Sciatic nerve (tissue), 2 donors: ENCODE data around the gene ENOX1. TPM values are rescaled to one million over a fixed set of nuclear protein-coding genes. Genes with fewer than 3 reads are reported as not detected.
"Not testable (repeated sequence)": the region's sequence is repeated elsewhere in the genome, so short reads cannot be mapped to it uniquely, and the experiment has no call there.

Experiments
- ATAC-seq: fragments of 200-7000 bp; cut with Tn5 transposase; one replicate; pipeline ENCODE4 v1.9.1; 2020; ENCODE audit warnings: mild to moderate bottlenecking, moderate library complexity
- DNase-seq: peaks from one replicate; pipeline ENCODE4 v3.0.0-alpha.2; 2020; ENCODE audit warnings: low spot score
- intact Hi-C: fragments of 100-400 bp; cut with DNase I; formaldehyde crosslinking; loops from one replicate; pipeline ENCODE4 v1.14.2; 2022
- total RNA-seq: library from RNA; stranded (reverse); fragmentation: NEBNext Ultra II Directional; extraction: Animal tissue kit (Norgen Biotek cat#: 25700); gene quantifications from one replicate; pipeline ENCODE4 v1.2.1, GENCODE V29; 2021
- donor health status: DM: no; HTN: no; CAD: no.
- donor health status: DM: no; HTN: no; CAD: no.

The ENOX1 gene
- total RNA-seq, 1 donor from 2014 or later = 4.3 TPM

DNA sequence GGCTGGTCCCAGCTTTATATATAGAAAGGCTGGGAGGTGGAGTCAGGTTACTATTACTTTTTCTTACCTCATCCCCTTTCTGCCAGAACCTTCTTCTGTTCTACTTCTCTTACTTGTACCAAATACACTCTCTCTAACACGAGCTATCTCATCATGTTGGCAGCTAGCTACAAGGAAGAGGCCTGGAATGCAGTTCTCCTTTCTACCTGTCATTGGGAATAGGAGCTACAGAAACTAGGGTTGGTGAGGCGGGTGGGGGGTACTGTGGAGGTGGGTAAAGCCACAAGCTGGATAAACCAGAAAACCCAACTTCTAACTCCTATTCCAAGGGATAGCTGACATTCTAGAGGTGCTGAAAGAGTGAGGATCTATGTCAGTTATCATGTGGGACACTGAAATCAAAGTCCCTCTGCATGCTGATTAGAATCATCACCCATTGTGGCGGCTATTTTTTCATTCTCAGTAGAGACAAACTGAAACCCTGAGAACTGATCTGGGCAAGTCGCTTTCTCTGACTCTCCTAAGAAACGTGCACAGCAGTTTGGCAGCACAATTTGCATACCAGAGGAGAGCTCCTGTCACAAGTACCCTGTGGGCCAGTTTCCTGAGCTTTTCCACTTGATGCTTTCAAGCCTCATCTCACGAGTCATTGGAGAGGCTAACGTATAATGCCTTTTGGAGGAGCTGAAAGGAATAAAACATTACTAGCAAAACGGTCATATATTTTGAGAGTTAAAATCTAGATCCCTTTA is 358.1 kb downstream of the ENOX1 start:
- no peak for DNase-seq
- ATAC-seq = no peak
- intact Hi-C loops = no loop called here

DNA sequence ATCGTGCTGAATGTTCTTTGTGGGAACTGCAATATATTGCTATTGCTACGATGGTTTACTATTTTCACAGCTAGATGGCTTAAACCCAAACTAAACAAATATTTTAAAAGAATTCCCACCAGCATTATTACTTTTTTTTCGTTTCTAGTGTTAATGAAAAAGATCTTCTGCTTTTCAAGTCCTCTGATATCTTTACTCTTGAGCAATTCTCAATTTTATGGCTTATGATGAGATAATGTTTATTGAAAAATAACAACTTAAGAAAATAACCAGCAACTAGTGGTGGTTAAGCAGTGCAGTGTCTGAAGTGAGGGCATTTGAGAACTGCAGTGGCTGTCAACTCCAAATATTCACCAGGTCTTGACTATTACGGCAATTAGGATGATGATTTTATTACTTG is 360.4 kb downstream of the ENOX1 start:
- ATAC-seq = no peak
- intact Hi-C loops = no loop called here
- DNase-seq = no peak

DNA sequence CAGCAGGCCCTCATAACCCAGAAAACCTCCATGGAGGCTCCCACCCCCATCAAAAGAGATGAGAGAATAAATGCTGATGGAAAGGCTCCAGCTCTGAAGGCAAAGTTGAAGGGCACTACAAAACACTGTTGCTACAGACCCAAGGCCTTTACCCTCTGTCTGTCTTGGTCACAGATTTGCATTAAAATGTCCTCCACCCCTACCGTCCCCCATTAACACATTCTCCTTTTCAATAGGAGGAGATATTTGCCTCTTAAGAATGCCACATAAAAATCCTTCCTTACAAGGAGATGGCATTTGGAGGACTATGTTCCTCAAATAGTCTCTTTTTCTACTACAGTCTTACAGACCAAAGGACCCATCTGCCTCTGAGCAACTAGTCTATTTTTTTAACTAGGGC is 361.5 kb downstream of the ENOX1 start:
- ATAC-seq = no peak
- intact Hi-C loops = no loop called here
- no peak for DNase-seq

DNA sequence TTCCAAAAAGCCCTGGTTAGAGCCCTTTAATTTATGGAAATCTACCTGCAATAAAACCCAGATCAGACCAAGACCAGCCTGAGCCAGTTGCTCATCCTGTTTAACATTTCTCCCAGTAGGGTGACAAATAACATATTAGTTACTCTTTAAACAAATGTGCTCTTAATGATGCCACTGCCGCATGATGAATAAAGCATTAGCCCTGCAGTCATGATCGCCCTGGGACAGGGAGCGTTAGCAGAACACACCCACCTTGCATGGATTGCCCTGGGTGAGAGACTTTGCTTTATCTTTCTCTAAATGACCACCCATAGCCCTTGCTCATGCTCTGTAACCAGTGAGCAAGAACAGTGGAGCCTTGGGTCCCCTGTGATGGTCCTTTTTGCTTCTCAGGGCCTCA is 362.4 kb downstream of the ENOX1 start:
- intact Hi-C loops = no loop called here
- no peak for DNase-seq
- ATAC-seq = no peak

DNA sequence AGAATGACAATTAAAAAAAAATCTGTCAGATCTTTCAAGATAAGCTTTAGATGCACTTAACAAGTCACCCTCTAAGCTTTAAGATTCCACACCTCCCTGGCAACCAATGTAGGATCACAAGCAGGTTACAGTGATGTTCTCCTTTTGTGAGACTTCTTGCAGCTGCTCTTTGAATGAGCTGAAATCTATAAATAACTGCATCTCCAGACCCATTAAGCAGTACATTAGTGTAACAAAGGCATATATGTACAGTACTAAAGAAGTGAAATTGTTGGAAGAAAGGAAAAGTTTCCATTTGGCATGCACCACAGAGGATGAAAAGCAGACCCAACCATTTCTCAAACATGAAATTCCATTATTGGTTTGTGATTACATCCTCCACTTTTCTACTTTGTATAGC is 364.7 kb downstream of the ENOX1 start:
- ATAC-seq (no peak), DNase-seq (no peak)
- intact Hi-C loops = no loop called here

DNA sequence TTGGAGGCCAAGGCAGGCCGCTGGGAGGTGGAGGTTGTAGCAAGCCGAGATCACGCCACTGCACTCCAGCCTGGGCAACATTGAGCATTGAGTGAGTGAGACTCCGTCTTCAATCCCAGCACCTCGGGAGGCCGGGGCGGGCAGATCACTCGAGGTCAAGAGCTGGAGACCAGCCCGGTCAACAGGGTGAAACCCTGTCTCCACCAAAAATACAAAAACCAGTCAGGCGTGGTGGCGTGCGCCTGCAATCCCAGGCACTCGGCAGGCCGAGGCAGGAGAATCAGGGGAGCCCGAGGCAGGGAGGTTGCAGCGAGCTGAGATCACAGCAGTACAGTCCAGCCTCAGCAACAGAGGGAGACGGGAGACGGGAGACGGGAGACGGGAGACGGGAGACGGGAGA is 369.9 kb downstream of the ENOX1 start:
- ATAC-seq = not testable (repeated sequence)

DNA sequence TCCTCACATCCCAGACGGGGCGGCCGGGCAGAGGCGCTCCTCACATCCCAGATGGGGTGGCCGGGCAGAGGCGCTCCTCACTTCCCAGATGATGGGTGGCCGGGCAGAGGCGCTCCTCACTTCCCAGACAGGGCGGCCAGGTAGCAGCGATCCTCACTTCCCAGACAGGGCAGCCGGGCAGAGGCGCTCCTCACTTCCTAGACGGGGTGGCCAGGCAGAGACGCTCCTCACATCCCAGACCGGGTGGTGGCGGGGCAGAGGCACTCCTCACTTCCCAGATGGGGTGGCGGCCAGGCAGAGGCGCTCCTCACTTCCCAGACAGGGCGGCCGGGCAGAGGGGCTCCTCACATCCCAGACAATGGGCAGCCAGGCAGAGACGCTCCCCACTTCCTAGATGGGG is 370.4 kb downstream of the ENOX1 start:
- DNase-seq, intact Hi-C loops, ATAC-seq: not testable (repeated sequence)

More for the DNA sequence above, 369.9 kb downstream of the ENOX1 start:
- DNase-seq, intact Hi-C loops: not testable (repeated sequence)

DNA sequence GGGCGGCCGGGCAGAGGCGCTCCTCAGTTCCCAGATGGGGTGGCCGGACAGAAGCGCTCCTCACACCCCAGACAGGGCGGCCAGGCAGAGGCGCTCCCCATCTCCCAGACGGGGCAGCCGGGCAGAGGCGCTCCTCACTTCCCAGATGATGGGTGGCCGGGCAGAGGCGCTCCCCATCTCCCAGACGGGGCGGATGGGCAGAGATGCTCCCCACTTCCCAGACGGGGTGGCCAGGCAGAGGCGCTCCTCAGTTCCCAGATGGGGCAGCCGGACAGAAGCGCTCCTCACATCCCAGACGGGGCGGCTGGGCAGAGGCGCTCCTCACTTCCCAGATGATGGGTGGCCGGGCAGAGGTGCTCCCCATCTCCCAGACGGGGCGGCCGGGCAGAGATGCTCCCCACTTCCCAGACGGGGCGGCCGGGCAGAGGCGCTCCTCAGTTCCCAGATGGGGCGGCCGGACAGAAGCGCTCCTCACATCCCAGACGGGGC is 370.8 kb downstream of the ENOX1 start:
- intact Hi-C loops, ATAC-seq, DNase-seq: not testable (repeated sequence)

DNA sequence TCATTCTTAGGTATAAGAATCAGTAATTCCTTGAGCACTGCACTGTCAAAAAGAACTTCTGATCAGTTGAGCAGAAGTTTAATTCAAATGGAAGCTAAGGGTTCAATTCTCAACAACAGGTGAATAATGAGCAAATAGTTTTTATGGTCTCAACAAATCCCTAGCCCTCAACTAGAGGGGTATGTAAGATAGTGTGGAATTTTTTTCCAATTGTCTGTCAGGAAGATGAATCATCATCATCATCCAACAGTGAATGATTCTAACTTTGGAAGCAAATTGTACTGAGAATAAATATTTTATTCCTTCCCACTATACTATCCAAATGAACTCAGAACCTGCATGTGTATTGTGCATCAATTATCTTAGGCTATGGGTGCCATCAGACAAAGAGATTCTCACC is 372.7 kb downstream of the ENOX1 start:
- no peak for DNase-seq
- ATAC-seq = no peak
- intact Hi-C loops = no loop called here

DNA sequence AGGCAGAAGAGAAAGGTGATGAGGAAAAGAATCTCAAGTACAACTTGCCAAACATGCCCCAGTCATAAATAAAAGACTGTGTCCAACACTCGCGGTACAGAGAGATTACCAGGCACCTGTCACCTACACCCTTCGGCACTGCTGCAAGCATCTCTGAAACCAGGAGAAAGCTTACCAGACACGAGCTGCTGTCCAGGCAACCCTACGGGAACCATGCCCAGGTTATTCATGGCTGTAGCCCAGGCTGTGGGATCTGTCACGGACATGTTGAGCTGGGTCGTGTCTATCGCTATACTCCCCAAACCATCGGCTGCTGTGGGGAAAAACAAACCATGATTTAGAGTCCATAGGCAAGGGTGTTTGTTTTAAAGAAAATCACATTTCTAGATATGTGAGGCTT is 375.0 kb downstream of the ENOX1 start:
- ATAC-seq = no peak
- DNase-seq = no peak
- intact Hi-C loops = no loop called here

DNA sequence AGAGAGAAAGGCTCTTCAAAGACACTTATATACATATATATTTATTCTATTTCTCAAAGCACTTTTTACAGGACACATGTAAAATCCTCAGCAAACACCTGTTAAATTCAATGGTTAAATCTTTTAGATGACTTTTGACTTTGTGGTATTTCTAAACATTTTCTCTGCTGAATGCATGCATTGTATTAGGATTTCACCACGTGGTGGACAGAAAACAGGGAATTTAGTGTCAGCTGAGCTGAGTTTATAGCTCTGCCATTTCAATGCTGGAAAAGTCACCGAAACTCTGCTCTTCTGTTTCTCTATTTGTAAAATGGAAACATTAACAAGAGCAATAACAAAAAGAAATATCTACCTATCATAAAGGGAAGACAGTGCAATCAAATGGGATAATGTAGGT is 375.6 kb downstream of the ENOX1 start:
- no peak for ATAC-seq
- DNase-seq = no peak
- intact Hi-C loops = no loop called here

DNA sequence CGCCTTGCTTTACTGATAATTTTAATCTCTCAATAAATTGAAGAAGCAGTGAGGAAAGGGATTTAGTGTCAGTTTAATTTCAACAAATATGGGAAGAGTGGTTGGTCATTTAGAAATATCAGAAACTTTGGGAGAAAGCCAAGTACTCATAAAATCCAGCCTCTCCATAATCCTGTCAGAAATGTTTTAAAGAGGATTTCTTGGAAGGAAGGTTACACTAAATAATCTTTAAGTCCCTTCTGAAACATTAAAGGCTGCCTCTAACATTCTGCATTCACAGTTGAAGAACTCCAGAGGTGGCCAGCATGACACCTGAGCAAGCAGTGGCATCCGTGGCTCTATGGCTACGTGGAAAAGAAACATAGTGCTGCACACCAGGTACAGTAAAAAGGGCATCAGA is 378.5 kb downstream of the ENOX1 start:
- no peak for ATAC-seq
- DNase-seq = no peak
- intact Hi-C loops = no loop called here

DNA sequence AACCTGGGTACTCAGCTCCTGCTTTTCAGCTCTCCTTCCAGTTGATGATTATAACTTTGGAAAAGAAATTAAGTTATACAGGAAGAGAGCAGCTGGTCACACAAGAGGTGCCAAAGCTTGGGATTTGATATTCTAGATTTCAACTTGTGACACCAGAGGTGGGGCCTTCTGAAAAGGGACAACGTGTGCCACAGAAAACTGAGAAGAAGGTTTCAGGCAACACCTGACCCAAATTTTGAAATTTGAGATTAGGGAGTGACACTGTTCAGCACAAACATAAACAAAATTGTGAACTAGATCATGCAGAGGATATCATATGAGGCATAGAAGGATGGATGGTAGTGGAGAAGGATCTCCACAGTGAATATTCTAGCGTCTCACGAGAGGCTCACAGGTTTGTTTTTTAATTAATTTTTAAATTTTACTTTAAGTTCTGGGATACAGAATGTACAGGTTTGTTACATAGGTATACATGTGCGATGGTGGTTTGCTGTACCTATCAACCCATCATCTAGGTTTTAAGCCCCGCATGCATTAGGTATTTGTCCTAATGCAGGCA is 379.7 kb downstream of the ENOX1 start:
- intact Hi-C loops = no loop called here

DNA sequence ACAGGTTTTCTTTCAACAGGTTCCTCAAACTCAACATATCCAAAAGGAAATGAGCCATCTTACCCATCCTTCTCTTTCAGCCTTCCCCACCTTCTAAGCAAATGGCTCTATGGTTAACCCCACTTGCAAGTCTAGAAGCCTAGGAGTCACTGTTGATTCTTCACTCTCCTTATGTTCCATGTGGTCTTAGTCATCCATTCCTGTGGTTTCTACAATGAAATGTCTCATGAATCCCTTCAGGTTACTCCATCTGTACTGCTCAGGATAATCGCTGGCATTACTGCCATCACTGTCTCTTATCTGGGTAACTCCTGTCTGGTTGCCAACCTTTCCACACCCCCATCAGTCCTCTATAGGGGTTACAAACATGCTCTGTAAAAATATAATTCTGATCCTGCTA is 381.3 kb downstream of the ENOX1 start:
- ATAC-seq (no peak), DNase-seq (no peak)
- intact Hi-C loops = no loop called here

More for the DNA sequence above, 379.7 kb downstream of the ENOX1 start:
- no peak for ATAC-seq
- DNase-seq = no peak

DNA sequence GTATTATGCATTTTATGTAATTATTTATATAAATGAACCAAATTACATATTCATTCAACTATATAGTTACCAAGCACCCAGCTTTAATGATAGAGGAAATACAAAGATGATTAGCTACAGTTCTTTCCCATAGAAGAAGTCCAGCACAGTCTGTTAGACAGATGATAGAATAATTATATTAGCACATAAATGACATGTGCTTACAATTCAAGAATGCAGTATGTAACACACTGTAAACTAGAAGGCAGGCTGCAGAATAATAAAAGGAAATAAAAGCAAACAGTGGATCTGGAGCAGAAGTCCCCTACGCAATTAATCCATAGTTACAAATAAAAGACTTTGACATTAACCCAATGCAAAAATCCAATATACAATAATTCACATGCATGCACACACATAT is 384.4 kb downstream of the ENOX1 start:
- intact Hi-C loops = no loop called here
- no peak for DNase-seq
- ATAC-seq = no peak

DNA sequence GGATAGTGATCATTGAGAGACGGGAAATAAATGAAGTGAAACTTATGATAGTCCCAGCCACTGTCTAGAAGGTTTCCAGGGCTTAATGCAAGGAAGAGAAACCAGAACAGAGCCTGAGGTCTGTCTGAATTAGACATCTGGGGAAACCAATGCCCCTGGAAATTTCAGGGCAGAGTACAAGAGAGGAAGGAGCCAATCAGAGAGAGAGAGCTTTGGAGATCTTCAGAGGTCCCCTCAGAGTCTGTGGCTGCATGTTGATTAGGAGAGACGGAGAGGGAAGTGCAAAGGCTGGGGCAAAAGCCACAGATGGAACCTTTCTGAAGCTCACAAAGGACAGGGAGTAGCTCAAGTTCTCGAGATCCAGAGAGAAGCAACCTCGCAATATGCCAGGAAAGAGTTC is 385.4 kb downstream of the ENOX1 start:
- ATAC-seq (peak; percentile 50), DNase-seq (no peak)
- intact Hi-C loops = no loop called here

DNA sequence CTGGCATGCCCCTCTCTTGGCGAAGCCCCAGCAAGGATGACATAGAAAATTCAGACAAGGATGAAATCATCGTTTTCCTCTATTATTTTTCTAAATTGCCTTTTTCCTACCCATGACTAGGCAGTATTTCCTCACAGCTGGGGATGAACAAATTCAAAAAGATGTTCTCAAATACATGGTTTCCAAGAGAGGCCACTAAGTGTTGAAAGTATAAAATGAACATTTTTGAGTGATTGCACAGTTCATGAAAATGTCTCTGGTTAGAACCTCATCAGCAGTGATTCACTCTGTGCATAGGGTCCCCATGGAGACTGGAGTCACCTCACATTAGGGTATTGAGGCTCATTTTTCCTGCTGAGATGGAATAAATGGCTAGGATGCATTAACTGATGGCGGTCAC is 389.7 kb downstream of the ENOX1 start:
- intact Hi-C loops = no loop called here
- DNase-seq = no peak
- ATAC-seq = no peak

DNA sequence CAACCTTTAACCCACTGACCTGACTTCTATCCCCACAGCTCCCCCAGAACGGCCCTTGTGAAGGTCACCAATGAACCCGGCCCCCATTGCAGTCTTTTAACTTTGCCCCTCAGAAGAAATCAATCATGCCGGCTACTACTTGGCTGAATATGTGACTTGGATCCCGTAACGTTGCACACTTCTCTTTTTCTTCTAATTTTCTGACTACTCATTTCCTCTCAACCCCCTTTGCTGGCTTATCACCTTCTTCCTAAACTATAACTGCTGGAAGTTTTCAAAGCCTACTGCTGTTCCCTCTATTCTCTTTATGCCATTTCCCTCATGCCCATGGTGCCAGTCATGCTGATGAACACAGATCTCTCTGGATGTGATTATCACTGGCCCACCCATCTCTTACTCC is 395.7 kb downstream of the ENOX1 start:
- intact Hi-C loops = no loop called here
- ATAC-seq = no peak
- no peak for DNase-seq

DNA sequence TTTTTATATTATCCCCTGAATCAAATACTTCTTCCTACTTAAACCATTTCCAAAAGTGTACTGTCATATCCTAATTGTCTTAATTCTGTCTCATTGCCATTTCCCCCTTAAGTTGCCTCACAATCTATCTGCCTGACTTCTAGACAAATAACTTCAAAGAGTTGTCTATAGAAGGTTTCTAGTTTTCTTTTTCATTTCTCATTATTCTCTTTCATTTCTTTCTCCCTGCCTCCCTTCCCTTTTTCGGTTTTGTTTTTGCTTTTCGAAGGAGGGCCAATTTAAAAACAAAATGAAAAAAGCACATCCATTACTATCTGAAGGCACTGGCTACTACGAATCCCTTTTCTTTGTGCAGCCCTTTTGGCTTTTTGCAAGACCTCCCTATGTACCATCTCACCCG is 396.2 kb downstream of the ENOX1 start:
- no peak for ATAC-seq
- DNase-seq = no peak
- intact Hi-C loops = no loop called here

DNA sequence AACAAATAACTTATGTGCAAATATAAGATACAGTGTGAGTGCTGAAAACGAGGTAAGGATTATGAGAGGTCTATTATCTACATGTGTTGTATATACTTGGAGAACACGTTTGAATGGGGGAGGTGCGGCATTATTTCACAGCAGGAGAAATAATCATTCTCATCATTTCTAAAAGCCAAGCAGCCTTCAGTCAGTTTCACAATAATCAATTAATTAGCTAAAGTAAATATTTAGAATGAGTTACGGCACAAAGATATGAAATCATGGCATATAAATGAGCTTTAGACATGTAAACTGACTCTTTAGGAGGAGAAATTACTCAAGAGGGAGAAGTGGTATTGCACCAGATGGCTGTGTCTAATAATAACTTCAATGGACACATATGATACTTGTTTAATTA is 396.8 kb downstream of the ENOX1 start:
- ATAC-seq (no peak), DNase-seq (no peak)
- intact Hi-C loops = no loop called here

DNA sequence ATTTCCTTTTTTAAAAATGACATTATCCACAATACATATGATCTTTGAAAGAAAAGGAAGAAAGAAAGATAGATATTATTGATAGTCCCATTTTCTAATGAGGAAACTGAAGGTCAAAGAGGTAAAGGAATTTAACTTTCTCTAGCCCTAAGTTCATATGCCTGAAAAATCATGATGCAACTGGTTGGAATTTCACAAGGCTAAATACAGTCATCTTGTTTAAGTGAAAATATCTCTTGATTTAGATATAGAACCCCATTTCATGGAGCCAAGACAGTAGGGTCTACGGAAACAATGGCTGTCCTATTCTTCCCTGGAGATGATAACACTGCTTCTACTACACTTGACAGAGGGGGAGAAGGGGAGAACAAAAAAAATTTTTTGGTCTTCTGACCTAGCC is 397.2 kb downstream of the ENOX1 start:
- intact Hi-C loops = no loop called here
- ATAC-seq = no peak

More for the DNA sequence above, 397.2 kb downstream of the ENOX1 start:
- no peak for DNase-seq
